ENCODE data around the gene TCP11.

TCP11 gene

DNA sequence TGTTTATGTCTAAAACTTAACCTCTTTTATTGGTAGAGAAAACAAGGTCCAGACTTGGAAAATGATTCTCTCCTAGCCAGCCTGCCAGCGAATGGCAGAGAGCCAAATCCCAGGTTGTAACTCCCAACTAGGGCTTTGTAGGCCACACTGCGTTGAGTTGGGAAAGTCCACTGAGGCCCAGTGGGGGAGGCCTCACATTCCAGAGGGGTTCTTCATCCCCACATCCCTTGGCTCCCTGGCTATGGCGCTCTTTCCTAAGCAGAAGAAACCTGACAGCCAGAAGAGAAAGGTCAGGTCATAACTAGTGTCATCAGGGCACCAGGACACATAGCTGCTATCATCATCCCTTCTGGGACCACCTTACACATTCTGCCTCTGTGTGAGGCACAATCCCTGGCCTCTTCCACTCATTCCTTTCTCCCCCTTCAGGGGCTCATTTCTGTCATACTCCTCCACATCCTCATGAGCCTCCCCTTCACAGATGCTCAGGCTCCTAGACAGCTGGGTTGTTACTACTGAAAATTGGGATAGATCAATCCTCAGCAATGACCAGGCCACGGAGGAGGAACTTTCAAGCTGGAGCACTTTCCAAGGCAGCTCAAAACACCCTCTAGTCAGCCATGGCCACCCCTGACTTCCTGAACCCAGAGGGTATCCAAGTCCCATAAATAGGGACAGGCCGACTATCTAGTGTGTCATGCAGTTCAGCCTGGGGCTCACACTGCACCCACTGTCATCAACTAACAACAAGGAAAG, 48.6 kb downstream of the TCP11 start:
- no peak for DNase-seq (ENCODE audit: low read depth)

DNA sequence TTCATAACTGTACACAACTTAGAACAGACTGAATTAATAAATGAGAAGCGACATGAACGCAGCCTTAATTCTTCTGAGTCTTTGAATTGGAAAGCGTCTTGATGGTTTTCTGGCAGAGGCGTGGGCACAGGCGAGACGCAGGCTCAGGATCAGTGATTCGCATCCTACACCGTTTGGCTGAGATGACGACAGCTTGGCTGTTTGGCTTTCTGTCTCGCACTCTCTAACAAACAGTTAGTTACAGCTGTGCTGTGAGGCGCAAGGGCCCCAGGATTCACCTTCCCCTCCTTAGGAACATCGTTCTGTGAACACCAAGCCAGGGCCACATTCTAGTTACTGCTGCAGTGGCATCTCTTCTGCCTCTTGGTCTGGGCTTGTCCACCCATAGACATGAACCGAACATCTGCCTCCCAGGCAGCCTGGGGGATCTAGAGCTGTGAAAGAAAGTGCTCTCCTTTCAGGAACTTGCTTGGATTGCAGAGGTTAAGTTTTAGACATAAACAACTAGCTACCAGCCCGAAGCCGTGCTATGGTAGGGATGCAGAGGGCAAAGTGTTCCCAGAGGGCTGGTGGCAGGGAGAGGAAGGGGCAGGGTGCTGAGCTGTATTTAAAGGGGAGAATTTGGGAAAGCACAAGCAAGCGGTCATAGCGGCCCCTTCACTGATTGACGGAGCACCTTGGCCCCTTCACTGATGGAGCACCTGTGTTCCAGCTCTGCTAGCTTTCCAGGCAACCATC, 49.6 kb downstream of the TCP11 start:
- no peak for DNase-seq (ENCODE audit: low read depth)

DNA sequence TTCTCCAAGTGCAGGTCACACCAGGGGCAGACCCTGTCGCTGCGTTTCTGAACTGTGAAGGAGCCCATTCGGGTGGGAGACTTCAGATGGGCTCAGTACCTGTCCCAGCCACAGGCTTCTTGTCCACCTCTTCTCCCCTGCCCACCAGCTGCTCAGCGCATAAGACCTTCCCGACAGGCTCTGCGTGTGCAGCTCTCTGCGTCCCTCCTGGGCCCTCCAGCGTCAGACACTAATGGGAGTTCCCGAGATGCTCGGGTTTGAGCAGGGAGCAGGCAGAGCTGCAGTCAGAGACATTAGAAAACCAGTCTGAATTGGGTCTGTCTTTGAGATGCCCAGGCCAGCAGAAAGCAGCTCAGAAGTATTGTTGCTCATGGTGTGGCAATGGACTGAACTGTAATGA, 50.4 kb downstream of the TCP11 start:
- DNase-seq (ENCODE audit: low read depth), result no peak

DNA sequence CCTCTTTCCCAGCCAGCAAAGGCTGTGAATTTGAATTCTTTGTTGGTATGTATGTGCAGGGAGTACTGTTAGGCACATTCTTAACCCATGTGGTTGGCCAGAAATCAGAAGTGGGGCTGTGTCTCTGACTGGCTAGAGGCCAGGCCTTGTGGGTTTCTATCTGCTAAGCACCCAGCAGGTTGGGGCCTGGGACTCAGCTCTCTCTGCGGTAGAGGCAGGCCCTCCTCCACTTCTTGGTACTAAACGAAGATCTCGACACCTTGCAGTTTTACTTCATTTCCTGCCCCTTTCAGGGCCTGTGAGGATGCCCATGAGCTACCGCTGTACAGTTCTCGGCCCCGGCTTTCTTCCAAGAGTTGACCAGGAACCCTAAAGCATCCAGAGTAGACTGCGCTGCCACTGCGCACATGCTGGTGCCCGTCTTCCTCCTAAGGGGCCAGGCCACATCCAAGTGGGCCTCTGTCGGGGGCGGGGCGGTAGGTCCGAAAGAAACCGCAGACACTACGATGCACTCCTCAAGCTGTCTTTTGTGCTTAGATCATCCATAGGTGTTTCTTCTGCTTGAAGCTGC, 51.1 kb downstream of the TCP11 start:
- no peak for DNase-seq (ENCODE audit: low read depth)

DNA sequence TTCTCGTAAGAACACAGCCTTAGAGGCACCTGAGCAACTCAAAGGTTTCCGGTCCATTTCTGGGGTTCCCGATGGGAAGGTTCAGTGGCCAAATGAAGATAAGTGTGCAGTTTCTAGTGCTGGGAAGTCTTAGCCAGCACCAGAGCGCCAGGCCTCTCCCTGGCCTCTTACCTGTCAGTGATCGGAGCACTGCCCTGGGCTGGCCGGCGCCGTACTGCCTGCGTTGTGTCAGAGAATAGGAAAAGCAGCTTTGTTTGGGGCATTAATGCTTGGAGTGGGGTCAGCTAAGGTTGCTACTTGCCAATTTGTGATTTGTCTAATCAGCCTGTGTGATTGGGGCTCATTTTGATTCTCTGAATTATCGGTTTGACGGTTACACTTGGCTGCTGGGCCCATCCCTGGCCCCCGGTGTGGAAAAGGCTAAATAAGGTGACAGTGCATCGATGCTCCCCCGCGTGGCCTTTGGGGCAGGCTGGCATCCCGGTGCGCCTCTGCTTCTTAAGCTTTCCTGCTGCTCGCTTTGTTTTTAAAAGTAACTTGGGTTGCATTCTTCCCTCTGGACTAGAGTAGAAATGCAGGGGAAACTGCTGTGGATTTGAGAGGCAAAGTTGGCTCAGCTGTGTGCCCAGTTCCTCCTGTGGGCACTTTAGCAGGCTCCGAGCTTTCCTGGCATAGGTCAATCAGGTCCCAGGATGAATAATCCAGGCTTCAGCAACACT, 51.8 kb downstream of the TCP11 start:
- DNase-seq (ENCODE audit: low read depth), result no peak

GRCh38 chr6:35088281-35089215, 52.6 kb downstream of the TCP11 start:
- DNase-seq (ENCODE audit: low read depth), result no peak

DNA sequence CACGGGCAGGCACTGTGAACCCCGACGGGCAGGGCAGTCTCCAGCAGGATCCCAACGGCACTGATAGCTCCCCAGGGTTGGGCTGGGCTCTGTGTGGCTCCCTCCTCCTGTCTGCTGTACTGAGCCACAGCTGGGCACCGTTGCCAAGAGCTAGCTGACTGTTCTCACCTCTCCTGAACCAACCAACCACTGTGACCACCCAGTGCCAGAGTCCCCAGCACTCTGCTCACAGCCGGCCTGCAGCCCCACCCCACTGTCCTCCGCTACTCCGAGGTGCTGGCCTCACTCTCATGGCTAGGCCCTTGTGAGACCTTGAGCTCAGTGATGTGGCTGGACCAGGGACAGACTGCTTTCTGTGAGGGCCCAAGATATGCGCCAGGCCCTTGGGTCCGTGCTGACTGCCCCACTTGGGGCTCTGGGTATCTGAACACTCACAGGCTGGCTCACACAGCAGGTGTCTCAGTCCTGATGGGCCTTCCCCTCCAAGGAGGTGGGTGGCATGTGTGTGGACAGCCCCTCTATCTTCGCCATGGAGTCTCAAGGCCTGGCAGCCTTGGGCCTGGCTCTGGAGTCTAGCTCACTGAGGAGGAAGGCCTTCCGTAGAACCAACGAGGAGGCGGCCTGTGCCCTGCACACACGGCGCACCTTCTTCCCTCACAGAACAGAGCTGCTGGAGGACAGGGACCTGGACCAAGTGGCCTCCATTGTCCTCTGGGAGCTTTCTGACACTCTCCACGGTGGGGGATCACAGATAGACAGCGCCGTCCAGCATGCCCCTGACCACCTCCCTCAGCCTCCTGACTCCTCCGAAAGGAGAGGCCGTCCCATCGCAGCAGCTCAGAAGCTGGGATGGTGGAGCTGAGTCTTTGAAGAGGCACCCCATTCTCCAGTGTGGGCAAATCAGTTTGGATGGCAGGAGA, 53.5 kb downstream of the TCP11 start:
- no peak for DNase-seq (ENCODE audit: low read depth)

- DNase-seq (ENCODE audit: low read depth), result no peak
Measured at GRCh38 chr6:35086636-35087360, 54.3 kb downstream of the TCP11 start.

- DNase-seq (ENCODE audit: low read depth), result no peak
Measured at GRCh38 chr6:35086282-35086632, 54.9 kb downstream of the TCP11 start.

GRCh38 chr6:35085359-35086281, 55.5 kb downstream of the TCP11 start:
- DNase-seq (ENCODE audit: low read depth), result no peak

DNA sequence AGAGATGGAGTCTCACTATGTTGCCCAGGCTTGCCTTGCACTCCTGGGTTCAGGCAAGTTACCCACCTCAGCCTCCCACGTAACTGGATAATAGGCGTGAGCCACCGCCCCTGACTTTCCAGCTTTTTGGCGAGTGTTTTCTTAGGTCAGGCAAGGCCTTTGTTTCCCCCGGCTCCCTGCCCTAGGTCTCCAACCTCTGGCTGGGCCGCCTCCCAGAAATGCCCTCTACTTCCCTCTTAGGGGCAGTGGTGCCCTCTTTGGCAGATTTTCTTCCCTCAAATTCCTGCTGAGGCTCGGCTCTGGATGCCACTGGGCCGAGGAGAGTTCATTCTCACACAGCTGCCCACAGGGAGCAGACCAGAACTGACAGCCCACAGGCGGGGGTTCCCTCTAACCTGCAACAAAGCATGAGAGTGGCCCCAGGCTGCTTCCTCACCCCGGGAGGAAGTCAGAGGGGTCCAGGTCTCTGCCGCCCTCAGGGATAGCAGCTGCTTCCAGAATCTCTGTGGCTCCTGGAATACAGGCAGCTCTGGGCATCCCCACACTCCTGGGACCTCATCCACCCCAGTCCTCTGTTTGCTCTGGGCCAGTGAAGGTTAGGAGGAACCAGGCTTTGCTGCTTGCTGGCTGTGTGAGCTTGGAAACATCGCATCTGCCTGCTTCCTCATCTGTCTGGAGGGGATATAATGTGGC, 56.5 kb downstream of the TCP11 start:
- no peak for DNase-seq (ENCODE audit: low read depth)

- no peak for DNase-seq (ENCODE audit: low read depth)
Measured at GRCh38 chr6:35084041-35084491, 57.1 kb downstream of the TCP11 start.

DNA sequence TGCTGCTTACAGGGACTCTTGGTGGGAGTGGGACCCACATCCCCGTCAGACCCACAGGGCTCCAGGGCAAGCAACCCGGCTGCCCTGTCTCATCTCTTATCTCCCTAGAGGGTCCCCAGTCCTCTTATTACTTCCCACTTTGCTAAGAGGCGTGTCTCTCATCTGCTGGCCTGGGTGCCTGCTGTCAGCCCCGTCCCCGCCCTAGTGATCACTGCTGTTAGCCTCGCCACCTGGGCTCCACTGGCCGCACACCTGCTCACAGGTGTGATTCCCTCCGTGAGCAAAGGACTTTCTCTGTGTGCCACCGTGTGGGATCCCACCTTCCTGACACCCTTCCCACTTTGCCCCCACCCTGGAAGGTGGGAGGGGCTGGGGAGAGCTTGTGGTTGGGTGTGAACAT, 57.6 kb downstream of the TCP11 start:
- DNase-seq (ENCODE audit: low read depth), result no peak

GRCh38 chr6:35082733-35083403, 58.3 kb downstream of the TCP11 start:
- no peak for DNase-seq (ENCODE audit: low read depth)

DNA sequence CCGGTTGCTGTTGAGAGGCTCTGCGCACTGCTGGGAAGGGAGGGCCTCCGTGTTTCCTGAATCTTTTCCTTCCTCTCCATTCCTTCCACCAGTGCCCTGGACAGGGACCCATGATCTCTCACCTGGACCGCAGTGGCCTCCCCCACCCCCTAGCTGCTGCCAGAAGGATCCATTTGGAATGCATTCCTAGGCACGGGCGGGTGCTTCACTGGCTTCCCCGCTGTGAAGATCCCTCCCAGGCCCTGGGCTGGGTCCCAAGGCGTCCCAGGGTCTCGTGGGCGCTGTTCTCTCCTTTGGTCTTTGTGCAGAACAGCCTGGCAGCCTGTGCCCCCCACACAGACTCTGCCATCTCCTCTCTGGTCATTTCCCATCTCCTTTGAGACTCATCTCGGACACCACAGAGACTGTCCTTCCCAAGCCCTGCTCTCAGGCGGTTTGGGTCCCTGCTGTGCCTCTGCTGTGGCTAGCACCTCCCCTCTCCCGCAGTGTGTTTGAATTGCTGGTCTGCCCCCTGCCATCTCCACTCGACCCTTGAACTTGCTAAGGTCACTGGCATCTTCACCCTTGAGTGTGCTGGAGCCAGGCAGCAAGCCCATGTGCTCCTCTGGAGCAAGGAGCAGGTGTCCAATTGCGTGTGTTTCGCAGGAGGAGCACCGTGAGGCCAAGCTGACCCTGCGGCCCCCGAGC, 59.0 kb downstream of the TCP11 start:
- no peak for DNase-seq (ENCODE audit: low read depth)

GRCh38 chr6:35081426-35081851, 59.7 kb downstream of the TCP11 start:
- no peak for DNase-seq (ENCODE audit: low read depth)
